Lower lobe of right lung (tissue), 2 donors: Measurements from ENCODE around the gene CFAP119. TPM values are rescaled to one million over a fixed set of nuclear protein-coding genes. Genes with fewer than 3 reads are reported as not detected.

Source experiments
- ATAC-seq, 2 donors: fragments of 200-7000 bp; cut with Tn5 transposase; one replicate each; pipeline ENCODE4 v1.9.1; 2020 to 2022; ENCODE audit warnings: mild to moderate bottlenecking in 2 of 2, moderate library complexity in 2 of 2
- DNase-seq: peaks from one replicate; pipeline ENCODE4 v3.0.0-alpha.2; 2020
- H3K27ac ChIP-seq: fragments of 200-600 bp; one replicate; pipeline ENCODE4 v1.8.0; 2022
- H3K27me3 ChIP-seq: fragments of 200-600 bp; one replicate; pipeline ENCODE4 v1.8.0; 2022; ENCODE audit warnings: low read depth
- H3K36me3 ChIP-seq: fragments of 200-600 bp; one replicate; pipeline ENCODE4 v1.8.0; 2022; ENCODE audit warnings: mild to moderate bottlenecking
- H3K4me1 ChIP-seq: fragments of 200-600 bp; one replicate; pipeline ENCODE4 v1.8.0; 2022
- H3K4me3 ChIP-seq: fragments of 200-600 bp; one replicate; pipeline ENCODE4 v1.8.0; 2022; ENCODE audit warnings: mild to moderate bottlenecking
- H3K9me3 ChIP-seq: fragments of 200-600 bp; one replicate; pipeline ENCODE4 v1.8.0; 2022
- CTCF ChIP-seq: fragments of 200-600 bp; IDR thresholded peaks from one replicate; pipeline ENCODE4 v1.8.0; 2022; ENCODE audit warnings: antibody characterized with exemption, mild to moderate bottlenecking
- intact Hi-C: fragments of 100-400 bp; cut with DNase I; formaldehyde crosslinking; loops from one replicate; pipeline ENCODE4 v1.11.0; 2022
- total RNA-seq: library from RNA; stranded (reverse); fragmentation: NEBNext Ultra II Directional; extraction: Animal tissue kit (Norgen Biotek cat#: 25700); gene quantifications from one replicate; pipeline ENCODE4 v1.2.1, GENCODE V29; 2021
- donor health status: DM: no; HTN: yes; CAD: no; lungs with severe emphysema.

Gene CFAP119
- total RNA-seq, 1 donor from 2014 or later: 11.1 TPM

- H3K9me3 ChIP-seq: no peaks in the 10 kb centered on the region
- H3K27me3 ChIP-seq: no peaks in the 10 kb centered on the region
- H3K27ac ChIP-seq: no peak overlapping the region
- H3K4me3 ChIP-seq: no peak overlapping the region
- TF ChIP-seq CTCF: no peak
- H3K36me3 ChIP-seq: peaks cover 100% of the 10 kb centered on the region
- intact Hi-C loops: no loop called here
- no peak for ATAC-seq
- no peak for DNase-seq
- peaks cover 13% of the 10 kb centered on the region for H3K4me1 ChIP-seq
These were observed 50.1 kb downstream of the CFAP119 start for GRCh38 chr16:30711712-30712111.

- H3K36me3 ChIP-seq: peaks cover 100% of the 10 kb centered on the region
- no peak overlapping the region for H3K27ac ChIP-seq
- no peak for TF ChIP-seq CTCF
- H3K27me3 ChIP-seq: no peaks in the 10 kb centered on the region
- ATAC-seq (no peak), DNase-seq (no peak)
- no peaks in the 10 kb centered on the region for H3K9me3 ChIP-seq
- peaks cover 13% of the 10 kb centered on the region for H3K4me1 ChIP-seq
- no peak overlapping the region for H3K4me3 ChIP-seq
- intact Hi-C loops: no loop called here
These were observed 50.9 kb downstream of the CFAP119 start for GRCh38 chr16:30710971-30711370.

Other genes starting within 250 kb of the CFAP119 start
- gene ZNF768, start 235.5 kb downstream of the CFAP119 start, total RNA-seq: 24.9 TPM
- 9.3 TPM for gene ZNF747, start 227.2 kb downstream of the CFAP119 start, total RNA-seq
- 8.4 TPM for gene ZNF764, start 203.7 kb downstream of the CFAP119 start, total RNA-seq
- gene ZNF688, start 190.3 kb downstream of the CFAP119 start, total RNA-seq: 13.5 TPM
- gene ZNF785, start 176.4 kb downstream of the CFAP119 start, total RNA-seq: 16.2 TPM
- gene ZNF689, start 151.7 kb downstream of the CFAP119 start, total RNA-seq: 7.7 TPM
- 46.3 TPM for gene PRR14, start 111.1 kb downstream of the CFAP119 start, total RNA-seq
- gene FBRS, start 103.6 kb downstream of the CFAP119 start, total RNA-seq: 68.6 TPM
- 73.8 TPM for gene SRCAP, start 62.9 kb downstream of the CFAP119 start, total RNA-seq
- gene PHKG2, start 13.6 kb downstream of the CFAP119 start, total RNA-seq: 25.5 TPM
- 95.9 TPM for gene RNF40, start 260 bp upstream of the CFAP119 start, total RNA-seq
- 11.9 TPM for gene ZNF629, start 25.1 kb upstream of the CFAP119 start, total RNA-seq
- 23.3 TPM for gene BCL7C, start 132.0 kb upstream of the CFAP119 start, total RNA-seq
- gene CTF1, start 134.6 kb upstream of the CFAP119 start, total RNA-seq: 10.3 TPM
- 14.5 TPM for gene FBXL19, start 161.5 kb upstream of the CFAP119 start, total RNA-seq
- 30.2 TPM for gene ORAI3, start 187.0 kb upstream of the CFAP119 start, total RNA-seq
- 15.0 TPM for gene SETD1A, start 195.7 kb upstream of the CFAP119 start, total RNA-seq
- gene HSD3B7, start 223.1 kb upstream of the CFAP119 start, total RNA-seq: 23.6 TPM
- 0.32 TPM for gene STX1B, start 248.6 kb upstream of the CFAP119 start, total RNA-seq